Activated CD8-positive, alpha-beta T cell treated with anti-CD3 and anti-CD28 coated beads for 36 hours (primary cell): ENCODE data around the gene RHOG. TPM values are rescaled to one million over a fixed set of nuclear protein-coding genes. Genes with fewer than 3 reads are reported as not detected.
"Not testable (repeated sequence)": the region's sequence is repeated elsewhere in the genome, so short reads cannot be mapped to it uniquely, and the experiment has no call there.

Experiments used
- ATAC-seq: fragments of 200-7000 bp; cut with Tn5 transposase; one replicate; pipeline ENCODE4 v1.10.0; 2021; ENCODE audit warnings: mild to moderate bottlenecking, moderate library complexity
- CTCF ChIA-PET: fragments of 350-600 bp; sonication (Branson Sonifier 250); formaldehyde crosslinking; loops from one replicate; lab custom pipeline; 2021; ENCODE audit warnings: antibody characterized with exemption; lab: Charles Lee
- POLR2A ChIA-PET: fragments of 350-600 bp; sonication (Branson Sonifier 250); formaldehyde crosslinking; loops from one replicate; lab custom pipeline; 2021; ENCODE audit warnings: antibody characterized with exemption; lab: Charles Lee
- DNase-seq: peaks from one replicate; pipeline ENCODE4 v3.0.0-alpha.2; 2020
- H3K27ac Mint-ChIP-seq: one replicate; pipeline ENCODE4 v1.8.0; 2021; ENCODE audit warnings: mild to moderate bottlenecking, mixed read lengths
- H3K27me3 Mint-ChIP-seq: one replicate; pipeline ENCODE4 v1.8.0; 2021; ENCODE audit warnings: mixed read lengths
- H3K36me3 Mint-ChIP-seq: one replicate; pipeline ENCODE4 v1.8.0; 2021; ENCODE audit warnings: low read depth, mixed read lengths
- H3K4me1 Mint-ChIP-seq: one replicate; pipeline ENCODE4 v1.8.0; 2021; ENCODE audit warnings: low read depth, mixed read lengths
- H3K4me3 Mint-ChIP-seq: one replicate; pipeline ENCODE4 v1.8.0; 2021; ENCODE audit warnings: mild to moderate bottlenecking, moderate library complexity, mixed read lengths
- H3K9me3 Mint-ChIP-seq: one replicate; pipeline ENCODE4 v1.8.0; 2021; ENCODE audit warnings: mixed read lengths
- CTCF ChIP-seq: fragments of 200-600 bp; IDR thresholded peaks from one replicate; pipeline ENCODE4 v1.8.0; 2022; ENCODE audit warnings: antibody characterized with exemption, mild to moderate bottlenecking
- intact Hi-C: fragments of 100-400 bp; cut with micrococcal nuclease; formaldehyde crosslinking; loops from one replicate; pipeline ENCODE4 v1.10.0; 2022
- total RNA-seq, 2 experiments: library from RNA; stranded (reverse); gene quantifications; one replicate each; pipeline ENCODE4 v1.2.3, GENCODE V29; 2021

RHOG gene
- total RNA-seq, 2 experiments from 2014 or later = 176 to 188 TPM

- CTCF ChIA-PET = interaction anchor here (1.1 to 3.8 kb wide), 3 partner anchors 9 to 255 kb away, joined by 4 to 32 read pairs (median 8); partner anchors contain the start of gene PGAP2
- no peak for DNase-seq
- H3K4me3 Mint-ChIP-seq = no peak overlapping the region
Observed at GRCh38 chr11:3817181-3817800, 23.5 kb downstream of the RHOG start.

GRCh38 chr11:3816673-3817072, 24.1 kb downstream of the RHOG start:
- H3K27ac Mint-ChIP-seq = no peak overlapping the region
- no peak for ATAC-seq
- intact Hi-C loops = no loop called here
- no peaks in the 10 kb centered on the region for H3K4me1 Mint-ChIP-seq
- ChIA-PET POLR2A (interaction anchor here (1.3 to 1.8 kb wide), 2 partner anchors 12 to 38 kb away, joined by 3 to 4 read pairs; no protein-coding TSS in a partner anchor), CTCF (interaction anchor here (1.1 to 2.6 kb wide), 2 partner anchors 9 to 256 kb away, joined by 4 to 8 read pairs; partner anchors contain the start of gene PGAP2)
- peaks cover 8% of the 10 kb centered on the region for H3K36me3 Mint-ChIP-seq
- H3K4me3 Mint-ChIP-seq = no peak overlapping the region
- no peak for TF ChIP-seq CTCF
- DNase-seq = no peak
- H3K9me3 Mint-ChIP-seq = no peaks in the 10 kb centered on the region
- H3K27me3 Mint-ChIP-seq = no peaks in the 10 kb centered on the region

More at GRCh38 chr11:3817181-3817800, 23.5 kb downstream of the RHOG start:
- POLR2A ChIA-PET = interaction anchor here (1.3 to 1.8 kb wide), 2 partner anchors 11 to 37 kb away, joined by 3 to 4 read pairs; no protein-coding TSS in a partner anchor
- no peak for TF ChIP-seq CTCF
- no peaks in the 10 kb centered on the region for H3K9me3 Mint-ChIP-seq
- intact Hi-C loops = no loop called here
- no peaks in the 10 kb centered on the region for H3K4me1 Mint-ChIP-seq
- H3K36me3 Mint-ChIP-seq = peaks cover 8% of the 10 kb centered on the region
- no peak overlapping the region for H3K27ac Mint-ChIP-seq
- no peak for ATAC-seq
- no peaks in the 10 kb centered on the region for H3K27me3 Mint-ChIP-seq

DNA sequence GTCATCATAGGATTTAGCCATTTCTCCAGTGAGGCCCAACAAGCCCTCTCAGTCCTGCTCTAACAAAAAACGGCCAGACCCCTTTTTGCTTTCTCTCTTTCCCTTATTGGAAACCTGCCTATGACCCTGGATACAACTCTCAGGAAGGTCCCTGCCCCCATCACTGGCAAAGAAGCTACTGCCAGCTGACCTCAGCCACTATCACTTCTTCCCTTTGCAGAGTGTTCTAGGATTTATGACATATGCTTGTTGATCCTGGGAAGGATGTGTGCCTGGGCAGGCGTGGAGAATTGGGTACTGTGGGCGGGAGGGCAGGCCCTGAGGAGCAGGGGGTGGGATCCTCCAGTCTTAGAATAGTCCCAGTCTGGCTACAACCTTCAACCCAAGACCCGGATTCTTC, 24.9 kb downstream of the RHOG start:
- H3K27ac Mint-ChIP-seq = no peak overlapping the region
- intact Hi-C loops = no loop called here
- POLR2A ChIA-PET = interaction anchor here (0.5 to 1.3 kb wide), 2 partner anchors 12 to 159 kb away, joined by 3 read pairs; no protein-coding TSS in a partner anchor

DNA sequence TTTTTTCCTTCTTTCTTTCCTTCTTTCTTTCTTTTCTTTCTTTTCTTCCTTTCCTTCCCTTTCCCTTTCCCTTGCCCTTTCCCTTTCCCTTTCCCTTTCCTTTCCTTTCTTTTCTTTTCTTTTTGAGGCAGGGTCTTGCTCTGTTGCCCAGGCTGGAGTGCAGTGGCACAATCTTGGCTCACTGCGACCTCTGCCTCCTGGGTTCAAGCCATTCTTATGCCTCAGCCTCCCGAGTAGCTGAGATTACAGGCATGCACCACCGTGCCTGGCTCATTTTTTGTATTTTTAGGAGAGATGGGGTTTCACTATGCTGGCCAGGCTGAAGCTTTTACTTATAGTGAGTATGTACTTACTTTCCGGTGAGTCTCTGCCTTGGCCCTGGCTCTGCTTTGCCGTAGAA, 25.9 kb downstream of the RHOG start:
- POLR2A ChIA-PET = interaction anchor here (1.7 kb wide), 1 partner anchor 14 kb away, joined by 5 read pairs; no protein-coding TSS in a partner anchor
- CTCF ChIA-PET = interaction anchor here (1.1 kb wide), 1 partner anchor 40 kb away, joined by 5 read pairs; no protein-coding TSS in a partner anchor
- ATAC-seq, DNase-seq, H3K27me3 Mint-ChIP-seq, intact Hi-C loops, H3K27ac Mint-ChIP-seq, H3K36me3 Mint-ChIP-seq, H3K4me3 Mint-ChIP-seq, H3K9me3 Mint-ChIP-seq, H3K4me1 Mint-ChIP-seq: not testable (repeated sequence)

More for the DNA sequence above, 24.9 kb downstream of the RHOG start:
- CTCF ChIA-PET = interaction anchor here (2.6 kb wide), 1 partner anchor 257 kb away, joined by 8 read pairs; no protein-coding TSS in a partner anchor
- Mint-ChIP-seq H3K36me3 (peaks cover 10% of the 10 kb centered on the region), H3K4me3 (no peak overlapping the region), H3K9me3 (no peaks in the 10 kb centered on the region), H3K27me3 (no peaks in the 10 kb centered on the region), H3K4me1 (no peaks in the 10 kb centered on the region)
- ATAC-seq (no peak), DNase-seq (no peak)
- no peak for TF ChIP-seq CTCF

DNA sequence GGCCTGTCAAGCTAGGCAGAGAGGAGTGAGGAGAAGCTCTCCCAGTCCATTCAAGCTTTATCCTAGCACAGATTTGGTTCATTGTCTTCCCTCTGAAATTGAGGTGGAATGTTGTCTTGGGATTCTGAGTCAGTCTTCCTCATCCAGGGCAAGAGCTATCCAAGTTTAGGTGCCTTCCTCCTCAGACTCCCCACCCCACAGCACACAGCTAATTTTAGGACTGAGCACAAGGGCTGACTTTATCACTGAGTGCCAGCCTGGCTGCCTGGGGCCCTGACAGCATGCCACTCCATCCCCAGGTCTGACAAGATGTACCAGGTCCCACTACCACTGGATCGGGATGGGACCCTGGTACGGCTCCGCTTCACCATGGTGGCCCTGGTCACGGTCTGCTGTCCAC, 29.8 kb downstream of the RHOG start:
- H3K36me3 Mint-ChIP-seq = peaks cover 6% of the 10 kb centered on the region

More for the DNA sequence above, 29.8 kb downstream of the RHOG start:
- no peaks in the 10 kb centered on the region for H3K9me3 Mint-ChIP-seq
- DNase-seq (no peak), ATAC-seq (no peak)
- CTCF ChIA-PET = interaction anchor here (1.3 to 5.4 kb wide), 3 partner anchors 14 to 262 kb away, joined by 6 to 43 read pairs (median 7); no protein-coding TSS in a partner anchor
- H3K27me3 Mint-ChIP-seq = no peaks in the 10 kb centered on the region
- TF ChIP-seq CTCF = no peak
- H3K4me1 Mint-ChIP-seq = peaks cover 16% of the 10 kb centered on the region
- no peak overlapping the region for H3K27ac Mint-ChIP-seq
- POLR2A ChIA-PET = interaction anchor here (0.6 to 3.4 kb wide), 5 partner anchors 8 to 336 kb away, joined by 3 to 16 read pairs (median 4); partner anchors contain the start of gene RHOG
- intact Hi-C loops = no loop called here
- H3K4me3 Mint-ChIP-seq = no peak overlapping the region
